Measurements from ENCODE around the gene PPP2R2B. TPM values are rescaled to one million over a fixed set of nuclear protein-coding genes. Genes with fewer than 3 reads are reported as not detected.

PPP2R2B gene
- total and polyA plus RNA-seq, 2 donors (not counting 3 experiments of a cell fraction or from before 2014, with no cell fraction given): not detected

- H3K27me3 ChIP-seq (ENCODE audit: control insufficient read depth in 2 of 2, insufficient read depth in 2 of 2, low read length in 2 of 2): no peaks in the 10 kb centered on the region
- H2AFZ ChIP-seq (ENCODE audit: low read depth, low read length): no peak overlapping the region
- H3K9me1 ChIP-seq (replicated peaks; ENCODE audit: control insufficient read depth, extremely low read depth, insufficient read depth, low read length): no peaks in the 10 kb centered on the region
- FAIRE-seq: no peak
- no peaks in the 10 kb centered on the region for H4K20me1 ChIP-seq (replicated peaks; ENCODE audit: control insufficient read depth, extremely low read depth, insufficient read depth, low read length)
- no peak for DNase-seq (ENCODE audit: low read depth, low spot score)
- CTCF ChIA-PET: no interaction called here
- H3K27ac ChIP-seq (ENCODE audit: insufficient read depth, low read depth, low read length): no peak overlapping the region
- dilution Hi-C loops (cut with MboI; ENCODE audit: extremely low pct_ligation_motif_present, low sequenced_read_pairs) (no loop called here), intact Hi-C loops (cut with micrococcal nuclease) (no loop called here)
- no peak overlapping the region for H3K9ac ChIP-seq (replicated peaks; ENCODE audit: extremely low read depth, insufficient read depth, low read length)
- no TSS peak for BruUV-seq (replicated peaks)
- H3K36me3 ChIP-seq (ENCODE audit: control insufficient read depth in 2 of 2, extremely low read depth in 1 of 2, insufficient read depth in 2 of 2, low read length in 2 of 2): no peaks in the 10 kb centered on the region
- H3K4me3 ChIP-seq (replicated peaks in 1 of 3; ENCODE audit: insufficient read depth in 1 of 3, low read depth in 1 of 3, low read length in 3 of 3): no peak overlapping the region
- H3K4me2 ChIP-seq (ENCODE audit: insufficient read depth, low read length): no peak overlapping the region
- POLR2A ChIA-PET: no interaction called here
- TF ChIP-seq EZH2 (IDR thresholded peaks at IDR 0.05; ENCODE audit: borderline replicate concordance, low read depth, low read length, severe bottlenecking) (no peak), JUN (IDR thresholded peaks at IDR 0.05; ENCODE audit: borderline replicate concordance, insufficient read depth, insufficient read length, low read depth) (no peak), POLR2A (IDR thresholded peaks at IDR 0.05; ENCODE audit: low read depth, low read length) (no peak), CTCF (IDR thresholded peaks at IDR 0.05; ENCODE audit: extremely low read depth in 1 of 2, insufficient read depth in 1 of 2, low read depth in 1 of 2, low read length in 2 of 2) (no peak), FOS (IDR thresholded peaks at IDR 0.05; ENCODE audit: borderline replicate concordance, insufficient read depth, low read length) (no peak), MYC (IDR thresholded peaks at IDR 0.05; ENCODE audit: low read depth, low read length) (no peak), MAX (IDR thresholded peaks at IDR 0.05; ENCODE audit: insufficient read depth, insufficient read length) (no peak), POLR2AphosphoS5 (IDR thresholded peaks at IDR 0.05; ENCODE audit: insufficient read depth, low read depth, low read length) (no peak), GATA2 (IDR thresholded peaks at IDR 0.05; ENCODE audit: insufficient read depth, insufficient read length, low read depth, low read length) (no peak)
- H3K4me1 ChIP-seq (ENCODE audit: control insufficient read depth, extremely low read depth, insufficient read depth, low read length): no peaks in the 10 kb centered on the region
- H3K79me2 ChIP-seq (ENCODE audit: control insufficient read depth, insufficient read depth, low read length): no peaks in the 10 kb centered on the region
- H3K9me3 ChIP-seq (replicated peaks; ENCODE audit: control insufficient read depth, insufficient read depth, low read length): no peaks in the 10 kb centered on the region
These were observed 181.3 kb downstream of the PPP2R2B start for GRCh38 chr5:146697211-146697610.
